ENCODE measurements around the gene MRPL49.

DNA sequence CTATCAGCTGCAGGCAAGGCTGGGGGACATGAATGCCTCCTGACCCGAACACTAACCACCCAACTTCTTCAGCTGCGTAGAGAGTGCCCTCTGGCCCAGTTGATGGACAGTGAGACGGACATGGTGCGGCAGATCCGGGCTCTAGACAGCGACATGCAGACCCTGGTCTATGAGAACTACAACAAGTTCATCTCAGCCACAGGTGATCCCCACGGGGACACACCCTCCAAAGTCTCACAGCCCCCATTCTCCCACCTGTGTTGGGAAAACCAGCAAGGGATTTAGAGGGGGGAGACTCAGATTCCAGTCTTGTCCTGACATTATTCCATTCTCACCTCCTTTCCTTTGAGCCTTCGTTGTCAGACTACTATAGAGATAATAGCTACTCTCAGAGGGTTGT, 25.2 kb upstream of the MRPL49 start:
- TF ChIP-seq CEBPB (IDR thresholded peaks at IDR 0.05; ENCODE audit: low read depth, low read length) (no peak), EGR1 (IDR thresholded peaks at IDR 0.05; ENCODE audit: borderline replicate concordance, low read depth, low read length) (no peak), POLR2A (IDR thresholded peaks at IDR 0.05; ENCODE audit: control extremely low read depth in 1 of 2, low read depth in 2 of 2, low read length in 2 of 2) (no peak), SP1 (IDR thresholded peaks at IDR 0.05; ENCODE audit: low read depth, low read length) (no peak), ZNF274 (IDR thresholded peaks at IDR 0.05; ENCODE audit: borderline replicate concordance, extremely low read depth, low read length) (no peak), TBP (IDR thresholded peaks at IDR 0.05; ENCODE audit: low read depth, low read length) (no peak), TAF1 (IDR thresholded peaks at IDR 0.05; ENCODE audit: low read depth, low read length) (no peak), POLR2AphosphoS5 (IDR thresholded peaks at IDR 0.05; ENCODE audit: low read depth, low read length) (no peak)
- TF ChIP-seq, protein P1, sequence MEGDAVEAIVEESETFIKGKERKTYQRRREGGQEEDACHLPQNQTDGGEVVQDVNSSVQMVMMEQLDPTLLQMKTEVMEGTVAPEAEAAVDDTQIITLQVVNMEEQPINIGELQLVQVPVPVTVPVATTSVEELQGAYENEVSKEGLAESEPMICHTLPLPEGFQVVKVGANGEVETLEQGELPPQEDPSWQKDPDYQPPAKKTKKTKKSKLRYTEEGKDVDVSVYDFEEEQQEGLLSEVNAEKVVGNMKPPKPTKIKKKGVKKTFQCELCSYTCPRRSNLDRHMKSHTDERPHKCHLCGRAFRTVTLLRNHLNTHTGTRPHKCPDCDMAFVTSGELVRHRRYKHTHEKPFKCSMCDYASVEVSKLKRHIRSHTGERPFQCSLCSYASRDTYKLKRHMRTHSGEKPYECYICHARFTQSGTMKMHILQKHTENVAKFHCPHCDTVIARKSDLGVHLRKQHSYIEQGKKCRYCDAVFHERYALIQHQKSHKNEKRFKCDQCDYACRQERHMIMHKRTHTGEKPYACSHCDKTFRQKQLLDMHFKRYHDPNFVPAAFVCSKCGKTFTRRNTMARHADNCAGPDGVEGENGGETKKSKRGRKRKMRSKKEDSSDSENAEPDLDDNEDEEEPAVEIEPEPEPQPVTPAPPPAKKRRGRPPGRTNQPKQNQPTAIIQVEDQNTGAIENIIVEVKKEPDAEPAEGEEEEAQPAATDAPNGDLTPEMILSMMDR (IDR thresholded peaks at IDR 0.05; ENCODE audit: control extremely low read depth in 1 of 3, insufficient read depth in 1 of 3, low read depth in 1 of 3, low read length in 3 of 3), result no peak
- TF ChIP-seq, protein P2, sequence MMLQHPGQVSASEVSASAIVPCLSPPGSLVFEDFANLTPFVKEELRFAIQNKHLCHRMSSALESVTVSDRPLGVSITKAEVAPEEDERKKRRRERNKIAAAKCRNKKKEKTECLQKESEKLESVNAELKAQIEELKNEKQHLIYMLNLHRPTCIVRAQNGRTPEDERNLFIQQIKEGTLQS (IDR thresholded peaks at IDR 0.05; ENCODE audit: insufficient read depth, low read depth, low read length), result no peak
- TF ChIP-seq, protein P3, sequence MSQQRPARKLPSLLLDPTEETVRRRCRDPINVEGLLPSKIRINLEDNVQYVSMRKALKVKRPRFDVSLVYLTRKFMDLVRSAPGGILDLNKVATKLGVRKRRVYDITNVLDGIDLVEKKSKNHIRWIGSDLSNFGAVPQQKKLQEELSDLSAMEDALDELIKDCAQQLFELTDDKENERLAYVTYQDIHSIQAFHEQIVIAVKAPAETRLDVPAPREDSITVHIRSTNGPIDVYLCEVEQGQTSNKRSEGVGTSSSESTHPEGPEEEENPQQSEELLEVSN (IDR thresholded peaks at IDR 0.05), result no peak

Data from H1 (cell line).